Activated CD8-positive, alpha-beta T cell treated with anti-CD3 and anti-CD28 coated beads, Interleukin-2, amount 10 ng/mL, durations not matched to agents 7 days and 5 days (primary cell): ENCODE measurements around the gene ATP6V1G3. TPM values are rescaled to one million over a fixed set of nuclear protein-coding genes. Genes with fewer than 3 reads are reported as not detected.

Experiments used
- ATAC-seq: fragments of 150-1000 bp; cut with Tn5 transposase; one replicate; pipeline ENCODE4 v1.10.0; 2021; ENCODE audit warnings: moderate library complexity
- CTCF ChIA-PET: fragments of 350-600 bp; sonication (Branson Sonifier 250); formaldehyde crosslinking; loops from one replicate; lab custom pipeline; 2021; ENCODE audit warnings: antibody characterized with exemption; lab: Charles Lee
- POLR2A ChIA-PET: fragments of 350-600 bp; sonication (Branson Sonifier 250); formaldehyde crosslinking; loops from one replicate; lab custom pipeline; 2021; ENCODE audit warnings: antibody characterized with exemption; lab: Charles Lee
- DNase-seq: peaks from one replicate; pipeline ENCODE4 v3.0.0-alpha.2; 2020
- H3K27ac Mint-ChIP-seq: one replicate; pipeline ENCODE4 v1.8.0; 2021; ENCODE audit warnings: mild to moderate bottlenecking, mixed read lengths
- H3K27me3 Mint-ChIP-seq: one replicate; pipeline ENCODE4 v1.8.0; 2021; ENCODE audit warnings: low read depth, mixed read lengths
- H3K36me3 Mint-ChIP-seq: one replicate; pipeline ENCODE4 v1.8.0; 2021; ENCODE audit warnings: low read depth, mixed read lengths
- H3K4me1 Mint-ChIP-seq: one replicate; pipeline ENCODE4 v1.8.0; 2021; ENCODE audit warnings: low read depth, mixed read lengths
- H3K4me3 Mint-ChIP-seq: one replicate; pipeline ENCODE4 v1.8.0; 2021; ENCODE audit warnings: mild to moderate bottlenecking, mixed read lengths
- H3K9me3 Mint-ChIP-seq: one replicate; pipeline ENCODE4 v1.8.0; 2022; ENCODE audit warnings: mixed read lengths; ENCODE audit not compliant: insufficient read depth
- total RNA-seq, 2 experiments: library from RNA; stranded (reverse); gene quantifications; one replicate each; pipeline ENCODE4 v1.2.3, GENCODE V29; 2021

The ATP6V1G3 gene
- total RNA-seq, 2 experiments from 2014 or later: not detected

DNA sequence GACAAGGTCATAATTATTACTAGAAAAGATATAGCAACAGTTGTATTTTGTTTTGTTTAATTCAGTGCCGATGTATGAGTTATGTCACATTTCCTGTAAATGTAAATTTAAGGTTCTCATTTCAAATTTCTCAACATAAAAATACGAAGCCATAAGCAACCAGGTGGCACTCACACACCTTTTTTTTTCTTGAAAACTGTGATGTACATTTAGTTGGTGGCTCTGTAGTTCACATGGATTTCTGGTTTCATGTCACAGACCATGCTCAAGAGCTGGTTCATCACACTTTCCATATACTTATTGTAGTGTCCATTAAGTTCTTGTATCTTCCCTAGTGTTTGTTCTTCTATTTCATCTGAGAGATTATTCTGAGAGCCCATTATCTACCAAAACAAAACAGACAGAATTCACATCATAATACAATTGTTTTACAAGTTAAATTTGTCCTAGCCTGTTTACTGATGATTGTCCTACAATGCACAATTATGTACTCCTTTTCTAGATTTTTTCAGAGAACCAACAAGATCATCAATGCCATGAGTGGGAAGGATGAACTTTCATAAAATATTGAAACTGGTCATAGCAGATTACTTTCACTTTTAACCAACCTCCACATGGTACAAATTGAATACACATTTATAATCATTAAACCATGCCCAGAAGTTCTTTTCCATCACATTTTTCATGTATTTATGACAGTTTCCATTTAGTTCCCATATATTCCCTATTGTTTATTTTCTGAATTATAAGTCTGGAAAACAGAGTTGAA lies 17.1 kb downstream of the ATP6V1G3 start:
- Mint-ChIP-seq H3K9me3 (no peaks in the 10 kb centered on the region), H3K27ac (peak overlapping the region; percentile 84), H3K4me1 (peaks cover 79% of the 10 kb centered on the region), H3K36me3 (peaks cover 12% of the 10 kb centered on the region), H3K27me3 (no peaks in the 10 kb centered on the region), H3K4me3 (peak overlapping the region; percentile 74)
- POLR2A ChIA-PET: interaction anchor here (0.6 to 1.7 kb wide), 5 partner anchors 18 to 158 kb away, joined by 3 to 6 read pairs (median 5); partner anchors contain the start of gene ATP6V1G3
- ATAC-seq (peak; percentile 65), DNase-seq (peak; percentile 47)
- CTCF ChIA-PET: interaction anchor here (0.6 to 4.1 kb wide), 20 partner anchors 8 to 178 kb away, joined by 3 to 26 read pairs (median 4); no protein-coding TSS in a partner anchor

- POLR2A ChIA-PET: interaction anchor here (0.5 to 2.5 kb wide), 4 partner anchors 97 to 129 kb away, joined by 3 to 15 read pairs (median 4); partner anchors contain the start of gene PTPRC
- Mint-ChIP-seq H3K36me3 (no peaks in the 10 kb centered on the region), H3K4me1 (peaks cover 57% of the 10 kb centered on the region), H3K4me3 (peak overlapping the region; percentile 71), H3K27ac (peak overlapping the region; percentile 77), H3K27me3 (no peaks in the 10 kb centered on the region), H3K9me3 (no peaks in the 10 kb centered on the region)
- ATAC-seq (peak; percentile 63), DNase-seq (no peak)
- CTCF ChIA-PET: interaction anchor here (0.6 to 3.2 kb wide), 11 partner anchors 15 to 165 kb away, joined by 3 to 16 read pairs (median 5); partner anchors contain the start of gene PTPRC
Measured at GRCh38 chr1:198520524-198521254, 19.8 kb downstream of the ATP6V1G3 start.

DNA sequence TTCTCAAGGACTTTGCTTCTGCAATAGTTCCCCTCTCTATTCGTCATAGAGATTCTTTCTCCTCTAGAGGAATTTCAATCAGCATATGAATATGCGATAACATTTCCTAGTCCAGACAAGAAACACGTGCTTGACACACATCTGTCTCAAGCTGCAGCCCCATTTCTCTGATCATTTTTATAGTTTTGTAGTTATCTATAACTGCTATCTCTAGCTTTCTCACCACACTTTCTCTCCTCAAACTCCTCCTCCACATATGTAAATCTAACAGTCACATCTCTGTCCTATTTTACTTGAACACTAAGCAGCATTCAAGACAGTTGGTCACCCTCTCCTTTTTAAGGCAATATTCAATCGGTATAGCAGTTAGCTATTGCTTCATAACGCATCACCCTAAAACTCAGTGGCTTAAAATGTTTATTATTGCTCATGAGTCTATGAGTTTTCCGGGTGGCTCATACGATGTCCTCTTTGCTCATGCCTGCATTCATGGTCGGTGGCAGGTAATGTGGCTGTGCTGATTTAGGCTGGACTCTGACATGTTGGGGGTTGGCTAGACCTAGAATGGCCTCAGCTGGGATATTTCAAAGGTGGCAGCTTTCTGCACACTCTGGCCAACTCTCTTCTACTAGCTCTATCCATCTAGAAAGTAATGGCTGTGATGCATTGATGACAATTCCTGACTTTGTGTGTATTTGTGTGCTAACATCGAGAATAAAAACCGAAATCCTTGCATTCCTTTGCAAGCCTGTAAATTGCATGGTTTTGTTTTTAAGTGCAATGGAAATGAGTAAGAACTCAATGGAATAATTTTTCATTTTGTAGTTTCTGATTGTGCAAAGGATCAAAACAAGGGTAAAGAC lies 20.6 kb downstream of the ATP6V1G3 start:
- no peaks in the 10 kb centered on the region for H3K27me3 Mint-ChIP-seq
- H3K4me3 Mint-ChIP-seq: peak overlapping the region; percentile 71
- no peaks in the 10 kb centered on the region for H3K9me3 Mint-ChIP-seq
- no peak for ATAC-seq
- ChIA-PET CTCF (interaction anchor here (0.7 to 3.2 kb wide), 14 partner anchors 34 to 166 kb away, joined by 3 to 16 read pairs (median 4); partner anchors contain the start of gene PTPRC), POLR2A (interaction anchor here (0.7 to 2.5 kb wide), 7 partner anchors 30 to 179 kb away, joined by 3 to 15 read pairs (median 4); partner anchors contain the start of gene PTPRC)
- H3K27ac Mint-ChIP-seq: peak overlapping the region; percentile 77
- DNase-seq: no peak
- H3K4me1 Mint-ChIP-seq: peaks cover 52% of the 10 kb centered on the region
- H3K36me3 Mint-ChIP-seq: no peaks in the 10 kb centered on the region

- no peak overlapping the region for H3K27ac Mint-ChIP-seq
- H3K36me3 Mint-ChIP-seq: no peaks in the 10 kb centered on the region
- DNase-seq (no peak), ATAC-seq (no peak)
- H3K27me3 Mint-ChIP-seq: no peaks in the 10 kb centered on the region
- H3K4me3 Mint-ChIP-seq: no peak overlapping the region
- peaks cover 40% of the 10 kb centered on the region for H3K4me1 Mint-ChIP-seq
- ChIA-PET POLR2A (no interaction called here), CTCF (interaction anchor here (1.4 kb wide), 1 partner anchor 37 kb away, joined by 5 read pairs; no protein-coding TSS in a partner anchor)
- no peaks in the 10 kb centered on the region for H3K9me3 Mint-ChIP-seq
Measured at GRCh38 chr1:198517623-198518199, 22.8 kb downstream of the ATP6V1G3 start.

DNA sequence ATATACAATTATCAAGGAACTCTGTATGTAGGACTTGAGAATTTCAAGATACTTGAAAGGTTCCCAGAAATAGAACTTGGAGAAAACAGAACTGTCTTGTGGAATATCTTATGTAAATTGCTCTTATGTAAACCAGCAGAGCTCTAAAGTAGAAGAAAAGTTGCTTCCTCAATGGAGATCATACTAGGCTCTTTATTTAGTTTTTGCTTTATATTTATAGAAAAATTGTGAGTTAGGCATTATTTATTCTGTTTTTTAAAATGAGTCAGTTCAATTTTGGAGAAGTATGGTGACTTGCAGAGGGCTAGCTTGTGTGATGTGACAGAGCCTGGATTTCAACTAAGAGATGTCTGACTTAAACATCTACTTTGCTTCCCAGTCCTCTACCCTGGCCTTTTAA lies 40.4 kb downstream of the ATP6V1G3 start:
- ATAC-seq (no peak), DNase-seq (no peak)
- no peaks in the 10 kb centered on the region for H3K27me3 Mint-ChIP-seq
- ChIA-PET CTCF (no interaction called here), POLR2A (no interaction called here)
- no peak overlapping the region for H3K4me3 Mint-ChIP-seq
- peaks cover 11% of the 10 kb centered on the region for H3K4me1 Mint-ChIP-seq
- peaks cover 7% of the 10 kb centered on the region for H3K9me3 Mint-ChIP-seq
- H3K36me3 Mint-ChIP-seq: peaks cover 3% of the 10 kb centered on the region
- H3K27ac Mint-ChIP-seq: no peak overlapping the region

DNA sequence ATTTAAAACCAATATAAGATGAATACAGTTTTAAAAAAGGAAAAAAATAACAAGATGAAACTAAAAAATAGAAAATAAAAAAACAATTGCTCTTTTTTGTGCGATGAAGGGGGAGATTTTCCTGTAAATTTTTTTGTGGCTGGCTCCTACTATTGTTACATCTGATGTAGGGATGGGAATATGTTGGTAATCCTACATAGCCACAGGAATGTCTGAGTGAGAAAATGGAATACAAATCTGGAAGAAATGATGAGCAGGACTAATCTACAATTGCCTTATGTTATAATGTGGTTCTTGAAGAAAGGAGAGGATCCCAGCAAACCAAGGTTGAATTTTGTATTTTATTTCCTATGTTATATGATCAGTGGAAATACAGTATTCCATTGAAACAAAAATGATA lies 40.9 kb downstream of the ATP6V1G3 start:
- Mint-ChIP-seq H3K27me3 (no peaks in the 10 kb centered on the region), H3K27ac (no peak overlapping the region), H3K9me3 (peaks cover 7% of the 10 kb centered on the region), H3K36me3 (peaks cover 3% of the 10 kb centered on the region), H3K4me3 (no peak overlapping the region), H3K4me1 (peaks cover 11% of the 10 kb centered on the region)
- DNase-seq (no peak), ATAC-seq (no peak)
- CTCF ChIA-PET: no interaction called here
- POLR2A ChIA-PET: no interaction called here

DNA sequence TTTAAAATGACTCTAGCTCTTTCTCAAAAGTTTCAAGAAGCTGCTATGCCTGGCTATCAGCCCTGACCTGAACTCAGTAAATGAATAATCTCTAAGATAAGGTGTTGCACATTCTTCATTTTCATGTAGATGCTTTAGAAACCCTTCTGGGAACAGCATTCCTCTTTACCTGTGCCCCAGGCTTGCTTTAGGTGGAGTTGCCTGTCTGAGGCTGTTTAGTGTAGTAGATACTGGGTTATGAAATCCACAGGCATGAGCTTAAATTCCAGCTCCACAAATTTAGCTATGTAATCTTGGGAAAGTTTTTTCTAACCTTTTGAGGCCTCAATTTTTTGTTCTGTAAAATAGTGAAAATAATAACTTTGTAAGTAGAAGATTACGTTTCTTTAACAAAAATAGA lies 41.6 kb downstream of the ATP6V1G3 start:
- ChIA-PET CTCF (no interaction called here), POLR2A (no interaction called here)
- Mint-ChIP-seq H3K27ac (no peak overlapping the region), H3K4me1 (peaks cover 11% of the 10 kb centered on the region), H3K4me3 (no peak overlapping the region), H3K9me3 (peaks cover 7% of the 10 kb centered on the region), H3K27me3 (no peaks in the 10 kb centered on the region), H3K36me3 (peaks cover 3% of the 10 kb centered on the region)
- ATAC-seq: no peak
- no peak for DNase-seq

DNA sequence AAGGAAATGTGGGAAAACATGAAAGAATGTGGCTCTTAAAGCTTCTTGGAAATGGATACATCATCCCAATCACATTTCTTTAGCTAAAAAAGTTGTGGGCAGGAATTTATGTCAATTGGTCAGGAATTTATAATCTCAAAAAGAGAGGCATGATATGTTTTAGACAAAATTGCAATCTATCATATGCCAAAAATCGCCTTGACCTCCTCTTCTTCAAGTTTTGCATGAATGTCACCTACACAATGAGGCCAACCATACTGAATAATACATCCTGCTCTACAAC lies 42.4 kb downstream of the ATP6V1G3 start:
- Mint-ChIP-seq H3K9me3 (peaks cover under 1% of the 10 kb centered on the region), H3K4me3 (no peak overlapping the region), H3K27me3 (no peaks in the 10 kb centered on the region), H3K36me3 (peaks cover 3% of the 10 kb centered on the region), H3K27ac (no peak overlapping the region), H3K4me1 (peaks cover 11% of the 10 kb centered on the region)
- CTCF ChIA-PET: interaction anchor here (1.2 kb wide), 1 partner anchor 323 kb away, joined by 3 read pairs; no protein-coding TSS in a partner anchor
- POLR2A ChIA-PET: no interaction called here
- ATAC-seq (no peak), DNase-seq (no peak)

- DNase-seq: no peak
- no peaks in the 10 kb centered on the region for H3K9me3 Mint-ChIP-seq
- H3K27me3 Mint-ChIP-seq: no peaks in the 10 kb centered on the region
- H3K36me3 Mint-ChIP-seq: peaks cover 3% of the 10 kb centered on the region
- POLR2A ChIA-PET: no interaction called here
- H3K27ac Mint-ChIP-seq: no peak overlapping the region
- peaks cover 11% of the 10 kb centered on the region for H3K4me1 Mint-ChIP-seq
- ATAC-seq: no peak
- no peak overlapping the region for H3K4me3 Mint-ChIP-seq
- CTCF ChIA-PET: interaction anchor here (1.2 kb wide), 1 partner anchor 322 kb away, joined by 3 read pairs; no protein-coding TSS in a partner anchor
Measured at GRCh38 chr1:198497326-198498102, 43.0 kb downstream of the ATP6V1G3 start.

- CTCF ChIA-PET: no interaction called here
- no peaks in the 10 kb centered on the region for H3K9me3 Mint-ChIP-seq
- H3K27me3 Mint-ChIP-seq: no peaks in the 10 kb centered on the region
- DNase-seq (no peak), ATAC-seq (no peak)
- POLR2A ChIA-PET: interaction anchor here (1.0 kb wide), 1 partner anchor 15 kb away, joined by 3 read pairs; no protein-coding TSS in a partner anchor
- H3K4me3 Mint-ChIP-seq: no peak overlapping the region
- peaks cover 3% of the 10 kb centered on the region for H3K36me3 Mint-ChIP-seq
- no peak overlapping the region for H3K27ac Mint-ChIP-seq
- H3K4me1 Mint-ChIP-seq: peaks cover 11% of the 10 kb centered on the region
Measured at GRCh38 chr1:198496216-198497143, 44.0 kb downstream of the ATP6V1G3 start.
